ENCODE results near the gene ZNF2. TPM values are rescaled to one million over a fixed set of nuclear protein-coding genes. Genes with fewer than 3 reads are reported as not detected.

Gene ZNF2
- total and polyA plus RNA-seq, 2 of the 13 experiments (the other 11 are each of a cell fraction or from before 2014, with no cell fraction given) = 4.3 to 6.1 TPM

DNA sequence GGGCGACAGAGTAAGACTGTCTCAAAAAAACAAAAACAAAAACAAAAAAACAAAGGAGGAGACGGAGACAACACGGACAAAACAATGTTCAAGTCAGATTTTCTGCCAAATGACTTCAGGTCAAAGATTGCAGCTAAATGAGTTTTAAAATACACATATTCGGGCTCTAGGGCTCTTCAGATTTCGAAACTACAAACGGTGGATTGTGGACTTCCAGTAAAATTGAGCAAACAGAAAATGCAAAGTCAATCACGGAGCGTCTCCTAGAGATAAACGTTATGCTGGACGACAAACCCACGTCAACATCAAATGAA, 44.6 kb upstream of the ZNF2 start (continued):
- no peak for TF ChIP-seq SOX13 (IDR thresholded peaks at IDR 0.05)
- TF ChIP-seq SOX13 (CRISPR knock-in tag; conservative IDR thresholded peaks at IDR 0.05 in 1 of 2, IDR thresholded peaks at IDR 0.05 in 1 of 2) = no peak
- no peak for TF ChIP-seq ELF4 (CRISPR knock-in tag; IDR thresholded peaks at IDR 0.05; ENCODE audit: borderline replicate concordance)
- no peak for TF ChIP-seq RCOR2 (CRISPR knock-in tag; IDR thresholded peaks at IDR 0.05)
- TF ChIP-seq, protein P1, sequence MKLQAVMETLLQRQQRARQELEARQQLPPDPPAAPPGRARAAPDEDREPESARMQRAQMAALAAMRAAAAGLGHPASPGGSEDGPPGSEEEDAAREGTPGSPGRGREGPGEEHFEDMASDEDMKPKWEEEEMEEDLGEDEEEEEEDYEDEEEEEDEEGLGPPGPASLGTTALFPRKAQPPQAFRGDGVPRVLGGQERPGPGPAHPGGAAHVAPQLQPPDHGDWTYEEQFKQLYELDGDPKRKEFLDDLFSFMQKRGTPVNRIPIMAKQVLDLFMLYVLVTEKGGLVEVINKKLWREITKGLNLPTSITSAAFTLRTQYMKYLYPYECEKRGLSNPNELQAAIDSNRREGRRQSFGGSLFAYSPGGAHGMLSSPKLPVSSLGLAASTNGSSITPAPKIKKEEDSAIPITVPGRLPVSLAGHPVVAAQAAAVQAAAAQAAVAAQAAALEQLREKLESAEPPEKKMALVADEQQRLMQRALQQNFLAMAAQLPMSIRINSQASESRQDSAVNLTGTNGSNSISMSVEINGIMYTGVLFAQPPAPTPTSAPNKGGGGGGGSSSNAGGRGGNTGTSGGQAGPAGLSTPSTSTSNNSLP (IDR thresholded peaks at IDR 0.05; ENCODE audit: low read depth, low read length) = no peak
- no peak for TF ChIP-seq NFIC (IDR thresholded peaks at IDR 0.05; ENCODE audit: low read length)
- peak; percentile 20; the same call in 1 of the 2 replicates for TF ChIP-seq RFX1 (IDR thresholded peaks at IDR 0.05)
- peak; percentile 26; the same call in 1 of the 2 replicates for TF ChIP-seq TCF7 (IDR thresholded peaks at IDR 0.05; ENCODE audit: low read depth)
- TF ChIP-seq, protein P2, sequence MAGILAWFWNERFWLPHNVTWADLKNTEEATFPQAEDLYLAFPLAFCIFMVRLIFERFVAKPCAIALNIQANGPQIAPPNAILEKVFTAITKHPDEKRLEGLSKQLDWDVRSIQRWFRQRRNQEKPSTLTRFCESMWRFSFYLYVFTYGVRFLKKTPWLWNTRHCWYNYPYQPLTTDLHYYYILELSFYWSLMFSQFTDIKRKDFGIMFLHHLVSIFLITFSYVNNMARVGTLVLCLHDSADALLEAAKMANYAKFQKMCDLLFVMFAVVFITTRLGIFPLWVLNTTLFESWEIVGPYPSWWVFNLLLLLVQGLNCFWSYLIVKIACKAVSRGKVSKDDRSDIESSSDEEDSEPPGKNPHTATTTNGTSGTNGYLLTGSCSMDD (CRISPR knock-in tag; IDR thresholded peaks at IDR 0.05) = no peak
- no peak for TF ChIP-seq AGO1 (IDR thresholded peaks at IDR 0.05; ENCODE audit: low read depth, low read length, poor library complexity, severe bottlenecking)
- TF ChIP-seq, protein P3, sequence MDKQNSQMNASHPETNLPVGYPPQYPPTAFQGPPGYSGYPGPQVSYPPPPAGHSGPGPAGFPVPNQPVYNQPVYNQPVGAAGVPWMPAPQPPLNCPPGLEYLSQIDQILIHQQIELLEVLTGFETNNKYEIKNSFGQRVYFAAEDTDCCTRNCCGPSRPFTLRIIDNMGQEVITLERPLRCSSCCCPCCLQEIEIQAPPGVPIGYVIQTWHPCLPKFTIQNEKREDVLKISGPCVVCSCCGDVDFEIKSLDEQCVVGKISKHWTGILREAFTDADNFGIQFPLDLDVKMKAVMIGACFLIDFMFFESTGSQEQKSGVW (CRISPR knock-in tag; IDR thresholded peaks at IDR 0.05; ENCODE audit: borderline replicate concordance) = no peak
- no peak for TF ChIP-seq KMT2B (CRISPR knock-in tag; IDR thresholded peaks at IDR 0.05)
- TF ChIP-seq SUZ12 (IDR thresholded peaks at IDR 0.05; ENCODE audit: low read depth, low read length) = no peak
- TF ChIP-seq GATAD1 (CRISPR knock-in tag; IDR thresholded peaks at IDR 0.05) = no peak
- TF ChIP-seq SMARCE1 (IDR thresholded peaks at IDR 0.05; ENCODE audit: borderline replicate concordance) = no peak
- TF ChIP-seq, protein P4, sequence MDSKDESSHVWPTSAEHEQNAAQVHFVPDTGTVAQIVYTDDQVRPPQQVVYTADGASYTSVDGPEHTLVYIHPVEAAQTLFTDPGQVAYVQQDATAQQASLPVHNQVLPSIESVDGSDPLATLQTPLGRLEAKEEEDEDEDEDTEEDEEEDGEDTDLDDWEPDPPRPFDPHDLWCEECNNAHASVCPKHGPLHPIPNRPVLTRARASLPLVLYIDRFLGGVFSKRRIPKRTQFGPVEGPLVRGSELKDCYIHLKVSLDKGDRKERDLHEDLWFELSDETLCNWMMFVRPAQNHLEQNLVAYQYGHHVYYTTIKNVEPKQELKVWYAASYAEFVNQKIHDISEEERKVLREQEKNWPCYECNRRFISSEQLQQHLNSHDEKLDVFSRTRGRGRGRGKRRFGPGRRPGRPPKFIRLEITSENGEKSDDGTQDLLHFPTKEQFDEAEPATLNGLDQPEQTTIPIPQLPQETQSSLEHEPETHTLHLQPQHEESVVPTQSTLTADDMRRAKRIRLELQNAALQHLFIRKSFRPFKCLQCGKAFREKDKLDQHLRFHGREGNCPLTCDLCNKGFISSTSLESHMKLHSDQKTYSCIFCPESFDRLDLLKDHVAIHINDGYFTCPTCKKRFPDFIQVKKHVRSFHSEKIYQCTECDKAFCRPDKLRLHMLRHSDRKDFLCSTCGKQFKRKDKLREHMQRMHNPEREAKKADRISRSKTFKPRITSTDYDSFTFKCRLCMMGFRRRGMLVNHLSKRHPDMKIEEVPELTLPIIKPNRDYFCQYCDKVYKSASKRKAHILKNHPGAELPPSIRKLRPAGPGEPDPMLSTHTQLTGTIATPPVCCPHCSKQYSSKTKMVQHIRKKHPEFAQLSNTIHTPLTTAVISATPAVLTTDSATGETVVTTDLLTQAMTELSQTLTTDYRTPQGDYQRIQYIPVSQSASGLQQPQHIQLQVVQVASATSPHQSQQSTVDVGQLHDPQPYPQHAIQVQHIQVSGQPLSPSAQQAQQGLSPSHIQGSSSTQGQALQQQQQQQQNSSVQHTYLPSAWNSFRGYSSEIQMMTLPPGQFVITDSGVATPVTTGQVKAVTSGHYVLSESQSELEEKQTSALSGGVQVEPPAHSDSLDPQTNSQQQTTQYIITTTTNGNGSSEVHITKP (CRISPR knock-in tag; IDR thresholded peaks at IDR 0.05; ENCODE audit: low read depth) = no peak
- no peak for TF ChIP-seq PAF1 (CRISPR knock-in tag; IDR thresholded peaks at IDR 0.05)
- TF ChIP-seq MTF2 (CRISPR knock-in tag; IDR thresholded peaks at IDR 0.05; ENCODE audit: borderline replicate concordance) = no peak; the same call in 1 of the 2 replicates
- TF ChIP-seq, protein P5, sequence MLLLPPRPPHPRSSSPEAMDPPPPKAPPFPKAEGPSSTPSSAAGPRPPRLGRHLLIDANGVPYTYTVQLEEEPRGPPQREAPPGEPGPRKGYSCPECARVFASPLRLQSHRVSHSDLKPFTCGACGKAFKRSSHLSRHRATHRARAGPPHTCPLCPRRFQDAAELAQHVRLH (CRISPR knock-in tag; IDR thresholded peaks at IDR 0.05; ENCODE audit: borderline replicate concordance, low read depth) = no peak
- no peak for TF ChIP-seq ZSCAN20 (CRISPR knock-in tag; IDR thresholded peaks at IDR 0.05; ENCODE audit: borderline replicate concordance)
- 0 out of 2 replicates have a peak, but pooled peaks have one; percentile 34 for TF ChIP-seq ZNF674 (CRISPR knock-in tag; IDR thresholded peaks at IDR 0.05; ENCODE audit: low read depth)

Measured in HepG2 (cell line).